ENCODE measurements around the gene KRT84.

The KRT84 gene

GRCh38 chr12:52341066-52341580 lies 44.3 kb downstream of the KRT84 start:
- DNase-seq (ENCODE audit: low read depth), result no peak

GRCh38 chr12:52338241-52338960 lies 47.1 kb downstream of the KRT84 start:
- no peak for DNase-seq (ENCODE audit: low read depth)

- DNase-seq (ENCODE audit: low read depth), result no peak
Measured at GRCh38 chr12:52337054-52337453, 48.4 kb downstream of the KRT84 start.

- DNase-seq (ENCODE audit: low read depth), result no peak
Measured at GRCh38 chr12:52336641-52337040, 48.8 kb downstream of the KRT84 start.

- DNase-seq (ENCODE audit: low read depth), result no peak
Measured at GRCh38 chr12:52335598-52336262, 49.7 kb downstream of the KRT84 start.

- DNase-seq (ENCODE audit: low read depth), result no peak
Measured at GRCh38 chr12:52334185-52334584, 51.3 kb downstream of the KRT84 start.

- no peak for DNase-seq (ENCODE audit: low read depth)
Measured at GRCh38 chr12:52333321-52333720, 52.1 kb downstream of the KRT84 start.

- no peak for DNase-seq (ENCODE audit: low read depth)
Measured at GRCh38 chr12:52332381-52332780, 53.1 kb downstream of the KRT84 start.

- no peak for DNase-seq (ENCODE audit: low read depth)
Measured at GRCh38 chr12:52331833-52332232, 53.6 kb downstream of the KRT84 start.

GRCh38 chr12:52331039-52331438 lies 54.4 kb downstream of the KRT84 start:
- no peak for DNase-seq (ENCODE audit: low read depth)

GRCh38 chr12:52327830-52328500 lies 57.5 kb downstream of the KRT84 start:
- no peak for DNase-seq (ENCODE audit: low read depth)

Measured in activated T-cell treated with anti-CD3 and anti-CD28 coated beads for 48 hours (primary cell).